Fibroblast of the aortic adventitia (primary cell): ENCODE measurements around the gene MYRIP. TPM values are rescaled to one million over a fixed set of nuclear protein-coding genes. Genes with fewer than 3 reads are reported as not detected.

ENCODE experiments used
- DNase-seq: peaks from one replicate; pipeline ENCODE4 v3.0.0-alpha.2; 2010; ENCODE audit warnings: low read depth
- H3K4me3 ChIP-seq: 2 replicates; pipeline ENCODE4 v1.5.1; 2011; ENCODE audit warnings: low read depth, mild to moderate bottlenecking, control low read depth, low read length, moderate library complexity
- total RNA-seq: library from RNA; depleted of rRNA; stranded (reverse); fragments of >200 nt; gene quantifications from 2 replicates; pipeline ENCODE4 v1.2.3, GENCODE V29; 2012; ENCODE audit warnings: low replicate concordance
- TF ChIP-seq, protein P1 (sequence below): IDR thresholded peaks from 2 replicates; pipeline ENCODE4 v1.5.1; 2011; ENCODE audit warnings: mild to moderate bottlenecking, low read length, control low read depth, inconsistent platforms; ENCODE audit not compliant: insufficient read depth

Gene MYRIP
- total RNA-seq, 1 donor, result 8.6 TPM

DNA sequence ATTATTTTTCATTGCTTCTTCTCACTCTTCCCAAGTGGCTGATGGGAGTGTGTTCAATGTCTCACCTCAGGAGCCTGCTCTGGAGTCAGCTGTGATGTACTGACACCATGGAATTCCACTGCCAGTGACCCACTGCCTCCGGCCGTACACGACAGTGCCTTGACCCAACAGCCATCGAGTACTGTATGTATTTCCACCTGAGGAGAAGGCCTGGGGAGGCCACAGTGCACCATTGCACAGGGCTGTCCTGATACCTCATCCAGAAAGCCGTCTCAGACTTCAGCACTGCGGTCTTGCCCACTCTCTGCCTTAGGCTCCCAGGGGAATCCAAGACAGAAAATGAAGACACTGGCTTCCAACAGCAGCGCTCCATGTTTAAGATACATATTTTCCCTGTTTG lies 448.7 kb downstream of the MYRIP start:
- no peak overlapping the region for H3K4me3 ChIP-seq
- TF ChIP-seq, protein P1, sequence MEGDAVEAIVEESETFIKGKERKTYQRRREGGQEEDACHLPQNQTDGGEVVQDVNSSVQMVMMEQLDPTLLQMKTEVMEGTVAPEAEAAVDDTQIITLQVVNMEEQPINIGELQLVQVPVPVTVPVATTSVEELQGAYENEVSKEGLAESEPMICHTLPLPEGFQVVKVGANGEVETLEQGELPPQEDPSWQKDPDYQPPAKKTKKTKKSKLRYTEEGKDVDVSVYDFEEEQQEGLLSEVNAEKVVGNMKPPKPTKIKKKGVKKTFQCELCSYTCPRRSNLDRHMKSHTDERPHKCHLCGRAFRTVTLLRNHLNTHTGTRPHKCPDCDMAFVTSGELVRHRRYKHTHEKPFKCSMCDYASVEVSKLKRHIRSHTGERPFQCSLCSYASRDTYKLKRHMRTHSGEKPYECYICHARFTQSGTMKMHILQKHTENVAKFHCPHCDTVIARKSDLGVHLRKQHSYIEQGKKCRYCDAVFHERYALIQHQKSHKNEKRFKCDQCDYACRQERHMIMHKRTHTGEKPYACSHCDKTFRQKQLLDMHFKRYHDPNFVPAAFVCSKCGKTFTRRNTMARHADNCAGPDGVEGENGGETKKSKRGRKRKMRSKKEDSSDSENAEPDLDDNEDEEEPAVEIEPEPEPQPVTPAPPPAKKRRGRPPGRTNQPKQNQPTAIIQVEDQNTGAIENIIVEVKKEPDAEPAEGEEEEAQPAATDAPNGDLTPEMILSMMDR, result no peak
- no peak for DNase-seq

GRCh38 chr3:40258555-40258954 lies 449.1 kb downstream of the MYRIP start:
- peak; percentile 17 for DNase-seq
- TF ChIP-seq, protein P1, result no peak
- H3K4me3 ChIP-seq, result no peak overlapping the region

- TF ChIP-seq, protein P1, result no peak
Observed at GRCh38 chr3:40262331-40262730, 452.9 kb downstream of the MYRIP start.

GRCh38 chr3:40264451-40264850 lies 455.0 kb downstream of the MYRIP start:
- H3K4me3 ChIP-seq, result no peak overlapping the region
- no peak for DNase-seq
- TF ChIP-seq, protein P1, result no peak

More at GRCh38 chr3:40262331-40262730, 452.9 kb downstream of the MYRIP start:
- no peak for DNase-seq
- H3K4me3 ChIP-seq, result no peak overlapping the region

DNA sequence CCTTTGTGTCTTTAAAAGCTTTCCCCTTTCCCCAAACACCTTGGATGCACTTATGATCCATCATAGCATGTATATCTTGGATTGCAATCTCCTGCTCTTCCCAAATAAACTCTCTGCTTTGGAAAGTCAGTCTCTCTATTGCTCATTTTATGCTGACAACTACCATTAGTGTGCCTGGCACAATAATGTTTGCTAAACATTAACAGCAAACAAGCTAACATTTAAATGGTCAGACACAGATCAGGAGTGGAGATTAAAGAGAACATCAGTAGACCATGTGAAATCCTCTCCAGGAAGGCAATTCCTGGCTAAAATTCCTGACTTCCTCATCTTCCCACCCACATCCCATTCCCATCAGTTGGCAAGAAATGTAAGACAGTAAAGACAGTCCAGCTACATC lies 455.8 kb downstream of the MYRIP start:
- DNase-seq, result no peak
- H3K4me3 ChIP-seq, result no peak overlapping the region
- TF ChIP-seq, protein P1, result no peak

DNA sequence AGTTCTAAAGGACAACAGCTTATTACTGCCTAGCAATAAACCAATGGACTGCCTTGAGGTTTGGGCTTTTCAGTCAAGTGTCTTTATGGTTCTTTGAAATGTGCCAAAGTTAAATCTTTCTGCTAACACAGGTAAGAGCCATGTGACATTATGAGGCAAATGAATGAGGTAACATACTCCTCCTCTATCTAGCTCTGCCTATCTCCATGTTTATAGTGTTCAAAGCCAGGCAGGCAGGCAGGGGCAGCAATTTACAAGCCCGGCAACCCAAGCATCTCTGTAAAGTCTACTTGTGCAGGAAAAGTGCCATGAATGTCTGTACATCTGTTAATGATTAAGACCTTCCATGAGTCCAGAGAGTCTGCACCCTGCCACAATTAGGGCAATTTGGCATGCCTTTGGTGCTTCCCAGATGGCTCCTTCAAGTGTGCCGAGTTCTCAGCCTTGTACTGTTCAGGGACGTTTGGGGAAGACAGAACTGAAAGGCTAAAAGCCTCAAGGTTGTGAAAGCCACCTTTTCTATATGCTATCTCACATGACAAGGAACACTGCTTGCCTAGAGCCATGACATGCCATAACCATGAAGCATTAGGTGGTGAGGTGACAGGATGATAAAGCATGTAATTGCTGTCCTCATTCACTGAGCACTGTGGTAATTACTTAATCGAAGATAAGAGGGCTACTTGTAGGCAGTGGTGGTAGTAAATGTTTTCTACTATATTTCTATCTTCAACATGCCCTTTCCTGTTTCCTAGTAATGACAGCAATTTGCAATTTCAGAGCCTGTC lies 458.7 kb downstream of the MYRIP start:
- TF ChIP-seq, protein P1, result no peak
- no peak overlapping the region for H3K4me3 ChIP-seq
- DNase-seq, result peak; percentile 27
